Heart right ventricle (tissue), 16 donors: ENCODE data around the gene SEMA5A. TPM values are rescaled to one million over a fixed set of nuclear protein-coding genes. Genes with fewer than 3 reads are reported as not detected.

Experiments used
- ATAC-seq, 8 donors: fragments of 200-7000 bp; cut with Tn5 transposase; one replicate each; pipeline ENCODE4 v1.9.1; 2020; ENCODE audit warnings: mild to moderate bottlenecking in 8 of 8, moderate library complexity in 8 of 8, moderate number of reproducible peaks in 1 of 8
- DNase-seq, 2 donors: peaks; one replicate each; pipeline ENCODE4 v3.0.0-alpha.2; 2020
- H3K27ac ChIP-seq, 10 donors: fragments of 200-600 bp; sonication (generic) in 2 of 10; one replicate each; pipeline versions ENCODE4 v1.5.0 to v1.8.0; 2020 to 2022; ENCODE audit warnings: mild to moderate bottlenecking in 3 of 10
- H3K27me3 ChIP-seq, 7 donors: fragments of 200-600 bp; one replicate each; pipeline ENCODE4 v1.8.0; 2021 to 2022; ENCODE audit warnings: mild to moderate bottlenecking in 2 of 7
- H3K36me3 ChIP-seq, 9 donors: fragments of 200-600 bp; sonication (generic) in 1 of 9; one replicate each; pipeline versions ENCODE4 v1.5.0 to v1.8.0; 2020 to 2022; ENCODE audit warnings: mild to moderate bottlenecking in 2 of 9
- H3K4me1 ChIP-seq, 9 donors: fragments of 200-600 bp; sonication (generic) in 1 of 9; one replicate each; pipeline versions ENCODE4 v1.5.0 to v1.8.0; 2020 to 2022; ENCODE audit warnings: mild to moderate bottlenecking in 4 of 9
- H3K4me3 ChIP-seq, 10 donors: fragments of 200-600 bp; sonication (generic) in 2 of 10; one replicate each; pipeline versions ENCODE4 v1.5.0 to v1.8.0; 2020 to 2022; ENCODE audit warnings: mild to moderate bottlenecking in 7 of 10, moderate library complexity in 2 of 10
- H3K9me3 ChIP-seq, 11 donors: fragments of 200-600 bp in 10 of 11; sonication (generic) in 2 of 11; one replicate each; pipeline versions ENCODE4 v1.5.0 to v1.8.0; 2013 to 2022; ENCODE audit warnings: mild to moderate bottlenecking in 2 of 11, control low read depth in 1 of 11, moderate library complexity in 1 of 11
- WGBS, 2 donors: extraction: QIAGEN DNeasy Blood & Tissue Kit; methylation state at CpG; one replicate each; pipeline ENCODE4 v1.1.7; 2013; ENCODE audit warnings: inconsistent platforms in 1 of 2; 5-methylcytosine and 5-hydroxymethylcytosine counted together
- intact Hi-C, 10 donors: fragments of 100-400 bp; cut with DNase I; formaldehyde crosslinking; loops; one replicate each; pipeline versions ENCODE4 v1.11.1 to v1.14.2; 2022
- polyA plus RNA-seq, 2 donors: library from polyadenylated mRNA; stranded (reverse); fragments of 200-250 nt; gene quantifications; one replicate each; pipeline ENCODE4 v1.2.3, GENCODE V29; 2013
- total RNA-seq, 10 donors: library from RNA; stranded (reverse); fragmentation: NEBNext Ultra II Directional in 3 of 10; extraction: Animal tissue kit (Norgen Biotek cat#: 25700) in 3 of 10; gene quantifications; one replicate each; pipeline versions ENCODE4 v1.2.1 to v1.2.4, GENCODE V29; 2021 to 2023
- TF ChIP-seq, protein P1 (sequence below), 9 donors: fragments of 200-600 bp; sonication (generic) in 2 of 9; IDR thresholded peaks; one replicate each; pipeline versions ENCODE4 v1.5.0 to v1.8.0; 2021 to 2022; ENCODE audit warnings: antibody characterized with exemption in 9 of 9, mild to moderate bottlenecking in 5 of 9, moderate library complexity in 1 of 9
- donor health status: Arrhythmogenic right ventricular cardiomyopathy.
- donor health status: ischemic (EF 13 %, LVEDD 7.1; RV severe dilation, severe dysfunction).
- donor health status: healthy with polysubstance abuse.
- donor health status: DM: no; HTN: yes; CAD: no.
- donor health status: DM: no; HTN: no; CAD: no.
- donor health status: ischemic (EF 25% LVEDD 6.9; RV normal size, moderate dysfunction).
- donor health status: ischemic (EF 25% LVEDD 5.7; RV mildly dilated, moderate dysfunction).
- donor health status: healthy.
- donor health status: DM: yes; HTN: yes; CAD: no.
- donor health status: Ischemic cardiomyopathy.
- donor health status: ischemic (EF 35%, LVEDD 5.7; RV mildly dilated, moderate dysfunction).
- donor health status: nonischemic (EF 11% LVEDD 7.7; RV severe dilation, severe dysfunction).
- donor health status: DM: yes; HTN: yes; CAD: no.
- donor health status: PGD.
- donor health status: ischemic (EF 29% LVEDD 5.4; RV normal size, mild dysfunction).
- donor health status: nonischemic (EF 23%, LVEDD 6.1; RV moderate dilation, normal function).

The SEMA5A gene
- total and polyA plus RNA-seq, 12 donors: 1.9 to 71.5 (median 48.0) TPM

DNA sequence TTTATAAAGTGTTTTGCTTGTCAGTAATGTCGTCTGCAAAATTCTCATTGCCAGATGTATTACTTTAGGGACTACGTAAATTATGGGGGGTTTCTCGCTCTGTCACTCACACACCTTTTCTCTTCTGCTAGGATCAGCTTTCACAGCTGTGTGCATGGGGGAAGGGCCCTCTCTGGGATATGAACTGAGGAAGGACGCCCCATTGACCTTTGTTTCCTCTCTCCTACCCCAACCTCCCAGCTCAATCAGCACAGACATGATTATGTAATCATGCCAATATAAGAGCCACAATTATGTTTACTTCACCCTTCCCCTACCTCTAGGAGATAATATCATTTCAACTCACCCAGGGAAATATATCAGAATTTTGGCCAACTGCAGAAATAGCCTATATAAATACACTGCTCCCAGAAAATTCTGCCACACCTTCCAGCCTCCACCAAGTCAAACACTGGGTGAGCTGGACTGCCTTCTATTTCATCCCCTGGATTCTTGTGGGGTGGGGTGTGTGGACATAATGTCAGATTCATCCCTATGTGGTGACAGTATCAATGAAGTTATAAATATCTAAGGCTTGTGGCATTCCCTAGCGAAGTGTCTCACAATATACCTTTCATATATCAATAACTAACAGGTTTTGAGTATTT is 12.6 kb upstream of the SEMA5A start:
- no peaks in the 10 kb centered on the region for H3K27me3 ChIP-seq
- no peaks in the 10 kb centered on the region for H3K4me1 ChIP-seq
- TF ChIP-seq, protein P1, sequence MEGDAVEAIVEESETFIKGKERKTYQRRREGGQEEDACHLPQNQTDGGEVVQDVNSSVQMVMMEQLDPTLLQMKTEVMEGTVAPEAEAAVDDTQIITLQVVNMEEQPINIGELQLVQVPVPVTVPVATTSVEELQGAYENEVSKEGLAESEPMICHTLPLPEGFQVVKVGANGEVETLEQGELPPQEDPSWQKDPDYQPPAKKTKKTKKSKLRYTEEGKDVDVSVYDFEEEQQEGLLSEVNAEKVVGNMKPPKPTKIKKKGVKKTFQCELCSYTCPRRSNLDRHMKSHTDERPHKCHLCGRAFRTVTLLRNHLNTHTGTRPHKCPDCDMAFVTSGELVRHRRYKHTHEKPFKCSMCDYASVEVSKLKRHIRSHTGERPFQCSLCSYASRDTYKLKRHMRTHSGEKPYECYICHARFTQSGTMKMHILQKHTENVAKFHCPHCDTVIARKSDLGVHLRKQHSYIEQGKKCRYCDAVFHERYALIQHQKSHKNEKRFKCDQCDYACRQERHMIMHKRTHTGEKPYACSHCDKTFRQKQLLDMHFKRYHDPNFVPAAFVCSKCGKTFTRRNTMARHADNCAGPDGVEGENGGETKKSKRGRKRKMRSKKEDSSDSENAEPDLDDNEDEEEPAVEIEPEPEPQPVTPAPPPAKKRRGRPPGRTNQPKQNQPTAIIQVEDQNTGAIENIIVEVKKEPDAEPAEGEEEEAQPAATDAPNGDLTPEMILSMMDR (IDR thresholded peaks at IDR 0.05): no peak
- H3K9me3 ChIP-seq: no peaks in the 10 kb centered on the region
- ATAC-seq (no peak), DNase-seq (no peak)
- H3K36me3 ChIP-seq: no peaks in the 10 kb centered on the region
- 69 to 78% methylated on average over 5 of the region's 5 CpGs for WGBS, 2 donors
- intact Hi-C loops: loop anchor here in 1 of 10 donors (10.0 kb wide), 1 partner anchor 276 kb away; no protein-coding TSS in a partner anchor
- H3K4me3 ChIP-seq: no peak overlapping the region
- H3K27ac ChIP-seq: no peak overlapping the region

DNA sequence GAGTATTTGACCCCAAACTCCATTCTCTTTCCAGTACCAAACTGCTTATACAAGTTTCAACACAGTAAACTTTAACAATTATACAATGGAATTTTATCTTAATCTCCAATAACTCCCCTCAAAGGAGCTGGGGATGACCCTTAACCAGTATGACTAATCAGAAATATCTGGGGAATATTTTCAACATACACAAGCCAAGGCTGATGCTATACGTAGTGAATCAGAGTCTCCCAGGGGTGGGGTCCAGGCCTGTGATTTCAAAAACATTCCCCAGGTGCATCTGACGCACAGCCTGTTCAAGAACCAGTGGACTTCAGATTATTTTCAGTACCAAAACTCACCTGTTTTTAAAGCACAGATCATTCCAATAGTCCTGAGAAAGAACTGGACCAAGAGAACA is 11.8 kb upstream of the SEMA5A start:
- intact Hi-C loops: loop anchor here in 1 of 10 donors (10.0 kb wide), 1 partner anchor 277 kb away; no protein-coding TSS in a partner anchor
- DNase-seq (no peak), ATAC-seq (no peak)
- Histone ChIP-seq H3K27me3 (no peaks in the 10 kb centered on the region), H3K4me3 (no peak overlapping the region), H3K4me1 (no peaks in the 10 kb centered on the region), H3K9me3 (no peaks in the 10 kb centered on the region), H3K36me3 (no peaks in the 10 kb centered on the region), H3K27ac (no peak overlapping the region)
- WGBS, 2 donors: 81 to 88% methylated on average over 2 of the region's 2 CpGs
- TF ChIP-seq, protein P1 (IDR thresholded peaks at IDR 0.05): no peak

DNA sequence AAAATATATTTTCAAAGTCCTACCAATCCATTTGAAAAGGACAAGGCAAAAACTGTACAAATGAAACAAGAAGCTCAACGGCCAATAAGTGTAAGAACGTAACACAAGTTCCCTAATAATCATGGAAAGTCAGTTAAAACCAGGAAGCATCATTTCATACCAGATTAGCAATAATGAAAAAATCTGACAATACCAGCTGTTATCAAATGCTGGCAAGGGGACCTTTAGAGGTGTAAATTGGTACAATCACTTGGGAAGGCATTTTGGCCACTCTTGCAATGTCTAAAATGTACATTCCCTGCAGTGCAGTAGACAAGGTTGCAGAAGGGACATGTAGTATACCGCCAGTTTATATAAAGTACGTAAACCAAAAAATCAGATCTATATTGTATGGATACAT is 10.1 kb upstream of the SEMA5A start:
- intact Hi-C loops: loop anchor here in 1 of 10 donors (10.0 kb wide), 1 partner anchor 279 kb away; no protein-coding TSS in a partner anchor
- no peak overlapping the region for H3K4me3 ChIP-seq
- ATAC-seq: no peak
- DNase-seq: no peak
- no peak overlapping the region for H3K27ac ChIP-seq
- TF ChIP-seq, protein P1 (IDR thresholded peaks at IDR 0.05): no peak
- H3K4me1 ChIP-seq: no peaks in the 10 kb centered on the region
- 92 to 96% methylated on average over 4 of the region's 4 CpGs for WGBS, 2 donors
- H3K36me3 ChIP-seq: peaks cover 0 to 15% (median 4%) of the 10 kb centered on the region in 9 donors
- H3K27me3 ChIP-seq: no peaks in the 10 kb centered on the region
- H3K9me3 ChIP-seq: no peaks in the 10 kb centered on the region

DNA sequence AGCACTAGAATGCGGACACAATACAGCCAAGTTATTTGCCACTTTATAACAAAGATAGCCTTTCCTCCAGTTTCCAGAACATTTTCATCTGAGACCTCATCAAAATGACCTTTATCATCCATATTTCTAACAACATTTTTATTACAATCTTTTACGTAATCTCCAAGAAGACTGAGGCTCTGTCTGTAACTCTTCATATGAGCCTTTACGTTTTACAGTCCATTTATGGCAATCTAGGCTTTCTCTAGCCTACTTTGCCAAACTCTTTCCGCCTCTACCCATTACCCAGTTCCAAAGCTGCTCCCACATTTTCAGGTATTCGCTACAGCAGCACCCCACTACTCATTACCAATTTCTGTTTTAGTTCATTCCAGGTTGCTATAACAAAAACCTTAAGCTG is 8.2 kb upstream of the SEMA5A start:
- intact Hi-C loops: loop anchor here in 1 of 10 donors (10.0 kb wide), 1 partner anchor 281 kb away; no protein-coding TSS in a partner anchor
- 92 to 93% methylated on average over 5 of the region's 5 CpGs for WGBS, 2 donors
- H3K4me1 ChIP-seq: no peaks in the 10 kb centered on the region

More for the DNA sequence above, 8.2 kb upstream of the SEMA5A start:
- DNase-seq (no peak), ATAC-seq (no peak)
- Histone ChIP-seq H3K36me3 (peaks cover 0 to 32% (median 14%) of the 10 kb centered on the region in 9 donors), H3K27me3 (no peaks in the 10 kb centered on the region), H3K27ac (no peak overlapping the region), H3K4me3 (no peak overlapping the region), H3K9me3 (no peaks in the 10 kb centered on the region)
- TF ChIP-seq, protein P1 (IDR thresholded peaks at IDR 0.05): no peak
